ENCODE results near the gene GPR146. TPM values are rescaled to one million over a fixed set of nuclear protein-coding genes. Genes with fewer than 3 reads are reported as not detected.

GPR146 gene
- total and polyA plus RNA-seq, 2 of the 8 experiments (the other 6 are each of a cell fraction or from before 2014, with no cell fraction given), result 1.8 to 2.7 TPM

GRCh38 chr7:1021931-1022330 is 22.4 kb upstream of the GPR146 start:
- TF ChIP-seq RAD21 (IDR thresholded peaks at IDR 0.05 in 1 of 2, conservative IDR thresholded peaks at IDR 0.05 in 1 of 2; ENCODE audit: low read depth in 2 of 2, low read length in 2 of 2), result no peak
- no peak for TF ChIP-seq CEBPB (IDR thresholded peaks at IDR 0.05; ENCODE audit: low read depth, low read length)
- no peak for TF ChIP-seq TAF7 (optimal IDR thresholded peaks at IDR 0.05; ENCODE audit: borderline replicate concordance, low read depth, low read length)
- TF ChIP-seq, protein P1, sequence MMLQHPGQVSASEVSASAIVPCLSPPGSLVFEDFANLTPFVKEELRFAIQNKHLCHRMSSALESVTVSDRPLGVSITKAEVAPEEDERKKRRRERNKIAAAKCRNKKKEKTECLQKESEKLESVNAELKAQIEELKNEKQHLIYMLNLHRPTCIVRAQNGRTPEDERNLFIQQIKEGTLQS (IDR thresholded peaks at IDR 0.05; ENCODE audit: insufficient read depth, low read depth, low read length), result no peak
- TF ChIP-seq NANOG (IDR thresholded peaks at IDR 0.05; ENCODE audit: insufficient read depth, low read depth, low read length, poor library complexity, severe bottlenecking), result no peak
- no peak overlapping the region for H4K91ac ChIP-seq (replicated peaks; ENCODE audit: insufficient read length, low read length)
- no peak overlapping the region for H3K23ac ChIP-seq (ENCODE audit: insufficient read length)
- no peaks in the 10 kb centered on the region; a peak in 1 of 7 replicates for H3K27me3 ChIP-seq (replicated peaks in 1 of 4; ENCODE audit: control insufficient read depth in 3 of 4, extremely low read depth in 1 of 4, insufficient read depth in 3 of 4, low read length in 3 of 4)
- POLR2A ChIA-PET (ENCODE audit: partially characterized antibody), result interaction anchor here (1.8 kb wide), 1 partner anchor 39 kb away, joined by 4 read pairs; no protein-coding TSS in a partner anchor
- no peak overlapping the region for H3K4me3 ChIP-seq (ENCODE audit: extremely low read depth in 1 of 4, insufficient read depth in 2 of 4, low read depth in 3 of 4, low read length in 4 of 4)
- H2BK15ac ChIP-seq (ENCODE audit: low read length), result no peak overlapping the region
- no peak overlapping the region for H3K14ac ChIP-seq (ENCODE audit: insufficient read length)
- no peaks in the 10 kb centered on the region for H3K23me2 ChIP-seq (ENCODE audit: low read depth, low read length)
- no peak overlapping the region for H4K5ac ChIP-seq (ENCODE audit: insufficient read length, low read depth, low read length)
- no peak overlapping the region for H2BK12ac ChIP-seq (ENCODE audit: low read depth, low read length)
- peaks cover 8% of the 10 kb centered on the region for H3K79me1 ChIP-seq (ENCODE audit: low read depth, low read length)
- H2BK5ac ChIP-seq (ENCODE audit: low read depth, low read length), result no peak overlapping the region
- H3K9ac ChIP-seq (replicated peaks in 1 of 4; ENCODE audit: extremely low read depth in 1 of 4, low read depth in 3 of 4, low read length in 3 of 4), result no peak overlapping the region
- no peak for DNase-seq (ENCODE audit: low read depth in 1 of 2, low spot score in 2 of 2)
- H3K36me3 ChIP-seq (ENCODE audit: control insufficient read depth in 2 of 4, insufficient read depth in 4 of 4, low read length in 3 of 4), result no peaks in the 10 kb centered on the region; a peak in 1 of 8 replicates
- H3K79me2 ChIP-seq (ENCODE audit: control insufficient read depth in 1 of 2, insufficient read depth in 2 of 2, low read length in 2 of 2), result peaks cover 0 to 6% of the 10 kb centered on the region in 2 experiments; a peak in 2 of 4 replicates
- no peak overlapping the region for H3K56ac ChIP-seq (replicated peaks; ENCODE audit: insufficient read length, low read depth, low read length)
- H2AK5ac ChIP-seq (ENCODE audit: low read depth, low read length), result no peak overlapping the region
- H2BK20ac ChIP-seq (ENCODE audit: low read length), result no peak overlapping the region
- peaks cover 9 to 19% of the 10 kb centered on the region in 2 experiments for H4K20me1 ChIP-seq (replicated peaks in 1 of 2; ENCODE audit: control insufficient read depth in 1 of 2, insufficient read depth in 2 of 2, low read length in 2 of 2)
- CTCF ChIA-PET (ENCODE audit: partially characterized antibody), result interaction anchor here (0.6 to 10.9 kb wide), 9 partner anchors 14 to 1156 kb away, joined by 3 to 117 read pairs (median 3); no protein-coding TSS in a partner anchor
- H3K4me1 ChIP-seq (replicated peaks in 1 of 4; ENCODE audit: control insufficient read depth in 3 of 4, insufficient read depth in 4 of 4, low read length in 3 of 4), result no peaks in the 10 kb centered on the region
- H3K27ac ChIP-seq (ENCODE audit: low read depth, low read length), result no peak overlapping the region
- H2AFZ ChIP-seq (ENCODE audit: low read length), result no peak overlapping the region
- H3K9me3 ChIP-seq (ENCODE audit: insufficient read depth in 2 of 2, low read depth in 1 of 2, low read length in 1 of 2), result peaks cover 0 to 1% of the 10 kb centered on the region in 2 experiments; a peak in 1 of 4 replicates
- H3K4ac ChIP-seq (replicated peaks; ENCODE audit: insufficient read length, low read depth, low read length), result no peak overlapping the region
- H3K4me2 ChIP-seq (ENCODE audit: insufficient read depth in 1 of 2, low read depth in 2 of 2, low read length in 2 of 2), result no peak overlapping the region
- 99% methylated on average over 22 of the region's 25 CpGs; no CpG with 5 or more reads in 1 of the 2 experiments for WGBS, 2 experiments (ENCODE audit: extremely low coverage in 1 of 2, insufficient coverage in 1 of 2, insufficient read length in 1 of 2, insufficient replicate concordance in 2 of 2, low coverage in 1 of 2, low lambda C conversion rate in 2 of 2, missing lambda C conversion rate in 1 of 2)
- FAIRE-seq, result no peak
- no peak overlapping the region for H2BK120ac ChIP-seq (replicated peaks; ENCODE audit: low read depth, low read length)
- no peak overlapping the region; the same call in 1 of the 2 replicates for H3K18ac ChIP-seq (ENCODE audit: extremely low read depth, low read length)
- 0 out of 2 replicates have a peak overlapping the region, but pooled peaks have one; percentile 25 for H4K8ac ChIP-seq (ENCODE audit: extremely low read depth, insufficient read depth, low read length)

Measured in H1 (cell line).